HCT116 (cell line): Measurements from ENCODE around the gene CAMK2N1. TPM values are rescaled to one million over a fixed set of nuclear protein-coding genes. Genes with fewer than 3 reads are reported as not detected.

Experiments
- ATAC-seq: fragments of 200-7000 bp; cut with Tn5 transposase; 2 replicates; pipeline ENCODE4 v1.9.1; 2020; ENCODE audit warnings: mild to moderate bottlenecking, moderate library complexity
- BruUV-seq: library from RNA; stranded (reverse); fragments of 400-500 nt; replicated peaks from 2 replicates; lab custom pipeline; 2021; lab: Mats Ljungman, UMichigan
- CTCF ChIA-PET: fragments of 300-600 bp; sonication (Branson Sonifier 250); formaldehyde crosslinking; loops from one replicate; lab custom pipeline; 2021; ENCODE audit warnings: antibody characterized with exemption; lab: Charles Lee
- POLR2A ChIA-PET: fragments of 300-600, 350-600 bp; sonication (Branson Sonifier 250); formaldehyde crosslinking; loops from one replicate; lab custom pipeline; 2021; ENCODE audit warnings: antibody characterized with exemption; lab: Charles Lee
- RAD21 ChIA-PET, 2 experiments: fragments of 300-600 bp; sonication (Branson Sonifier 250); formaldehyde crosslinking; loops; one replicate each; lab custom pipeline; 2023; ENCODE audit warnings: low total read pairs in 2 of 2; ENCODE audit not compliant: uncharacterized antibody in 2 of 2, unreplicated experiment in 2 of 2, low non-redundant PET in 1 of 2; lab: Charles Lee
- DNase-seq: peaks from one replicate; pipeline ENCODE4 v3.0.0-alpha.2; 2010; ENCODE audit warnings: low read depth, low spot score
- H2AFZ ChIP-seq: fragments of 200-600 bp; shearing (Covaris generic), sonication (generic); 2 replicates; pipeline ENCODE4 v1.6.1; 2017; ENCODE audit warnings: low read depth, mixed run types, mixed read lengths, antibody characterized with exemption, low read length; ENCODE audit not compliant: poor library complexity, severe bottlenecking
- H3K27ac ChIP-seq: 2 replicates; pipeline ENCODE4 v1.5.1; 2012; ENCODE audit warnings: low read depth, low read length
- H3K27me3 ChIP-seq: fragments of 200-600 bp; sonication (generic); 2 replicates; pipeline ENCODE4 v1.6.1; 2016; ENCODE audit warnings: mixed run types, low read length, mixed read lengths; ENCODE audit not compliant: insufficient read depth
- H3K36me3 ChIP-seq, 2 experiments: fragments of 200-500 bp in 1 of 2; fragments of 200-600 bp in 1 of 2; sonication (Bioruptor generic) in 1 of 2; sonication (generic) in 1 of 2; 2 replicates each; pipeline versions ENCODE4 v1.5.1 to v1.6.1; 2014 to 2016; ENCODE audit warnings: low read length in 2 of 2, inconsistent platforms in 1 of 2, mixed read lengths in 1 of 2, mixed run types in 1 of 2; ENCODE audit not compliant: insufficient read depth in 2 of 2, control insufficient read depth in 1 of 2
- H3K4me1 ChIP-seq, 2 experiments: fragments of 200-600 bp in 1 of 2; sonication (generic) in 1 of 2; 2 replicates each; pipeline versions ENCODE4 v1.5.1 to v1.6.1; 2012 to 2017; ENCODE audit warnings: low read length in 2 of 2, inconsistent platforms in 1 of 2, mild to moderate bottlenecking in 1 of 2, mixed read lengths in 1 of 2, mixed run types in 1 of 2, moderate library complexity in 1 of 2; ENCODE audit not compliant: insufficient read depth in 2 of 2, control insufficient read depth in 1 of 2
- H3K4me2 ChIP-seq: fragments of 200-600 bp; sonication (generic); 2 replicates; pipeline ENCODE4 v1.6.1; 2017; ENCODE audit warnings: mixed run types, low read length, mixed read lengths
- H3K4me3 ChIP-seq, 2 experiments: fragments of 200-600 bp in 1 of 2; sonication (generic) in 1 of 2; replicated peaks in 1 of 2; 2 replicates each; pipeline ENCODE4 v1.5.1; 2011 to 2016; ENCODE audit warnings: low read length in 2 of 2, control low read depth in 1 of 2, low read depth in 1 of 2, mild to moderate bottlenecking in 1 of 2, mixed read lengths in 1 of 2, mixed run types in 1 of 2
- H3K79me2 ChIP-seq: fragments of 200-600 bp; sonication (generic); 2 replicates; pipeline ENCODE4 v1.6.1; 2017; ENCODE audit warnings: mild to moderate bottlenecking, mixed run types, low read length, moderate library complexity, mixed read lengths; ENCODE audit not compliant: insufficient read depth
- H3K9ac ChIP-seq: fragments of 200-600 bp; sonication (generic); 2 replicates; pipeline ENCODE4 v1.6.1; 2016; ENCODE audit warnings: low read length, mixed read lengths
- H3K9me2 ChIP-seq: fragments of 200-600 bp; sonication (generic), shearing (Covaris generic); 2 replicates; pipeline ENCODE4 v1.6.1; 2017; ENCODE audit warnings: mixed run types, mild to moderate bottlenecking, moderate library complexity; ENCODE audit not compliant: insufficient read depth
- H3K9me3 ChIP-seq, 2 experiments: fragments of 200-500 bp in 1 of 2; fragments of 200-600 bp in 1 of 2; sonication (Bioruptor generic) in 1 of 2; sonication (generic) in 1 of 2; 2 replicates each; pipeline ENCODE4 v1.6.1; 2014 to 2017; ENCODE audit warnings: low read length in 2 of 2, mixed read lengths in 2 of 2, inconsistent platforms in 1 of 2, low read depth in 1 of 2, mild to moderate bottlenecking in 1 of 2, mixed run types in 1 of 2, moderate library complexity in 1 of 2; ENCODE audit not compliant: control insufficient read depth in 1 of 2, insufficient read depth in 1 of 2
- H4K20me1 ChIP-seq: fragments of 200-600 bp; sonication (generic), shearing (Covaris generic); 2 replicates; pipeline ENCODE4 v1.6.1; 2017; ENCODE audit warnings: mixed run types, mild to moderate bottlenecking, moderate library complexity; ENCODE audit not compliant: insufficient read depth
- CEBPB ChIP-seq: IDR thresholded peaks from 2 replicates; pipeline ENCODE4 v1.6.1; 2012; ENCODE audit warnings: low read depth
- ELF1 ChIP-seq: IDR thresholded peaks from 2 replicates; pipeline ENCODE4 v1.6.1; 2012; ENCODE audit warnings: low read depth, borderline replicate concordance
- EZH2phosphoT487 ChIP-seq: fragments of 200-600 bp; IDR thresholded peaks from 2 replicates; pipeline ENCODE4 v1.6.1; 2018; ENCODE audit warnings: antibody characterized with exemption, borderline replicate concordance
- TCF7L2 ChIP-seq: IDR thresholded peaks from 2 replicates; pipeline ENCODE4 v1.7.0; 2011; ENCODE audit warnings: borderline replicate concordance, inconsistent platforms; ENCODE audit not compliant: insufficient read depth, insufficient read length; ENCODE audit errors: extremely low read depth
- ZNF274 ChIP-seq: fragments of 200-500 bp; sonication (Bioruptor generic); IDR thresholded peaks from 2 replicates; pipeline ENCODE4 v1.6.1; 2014; ENCODE audit warnings: mild to moderate bottlenecking, low read depth, low read length, inconsistent platforms
- intact Hi-C: fragments of 100-400 bp; cut with micrococcal nuclease; formaldehyde crosslinking; loops from 2 replicates; pipeline ENCODE4 v1.10.0; 2022
- total RNA-seq: library from RNA; stranded (reverse); gene quantifications from one replicate; pipeline ENCODE4 v1.2.1, GENCODE V29; 2021; ENCODE audit not compliant: unreplicated experiment
- TF ChIP-seq, protein P1 (sequence below): IDR thresholded peaks from 2 replicates; pipeline ENCODE4 v1.6.1; 2012; ENCODE audit warnings: low read depth
- TF ChIP-seq, protein P2 (sequence below): IDR thresholded peaks from 2 replicates; pipeline ENCODE4 v1.6.1; 2012

Gene CAMK2N1
- total RNA-seq, 1 experiment from 2014 or later: 20.5 TPM

DNA sequence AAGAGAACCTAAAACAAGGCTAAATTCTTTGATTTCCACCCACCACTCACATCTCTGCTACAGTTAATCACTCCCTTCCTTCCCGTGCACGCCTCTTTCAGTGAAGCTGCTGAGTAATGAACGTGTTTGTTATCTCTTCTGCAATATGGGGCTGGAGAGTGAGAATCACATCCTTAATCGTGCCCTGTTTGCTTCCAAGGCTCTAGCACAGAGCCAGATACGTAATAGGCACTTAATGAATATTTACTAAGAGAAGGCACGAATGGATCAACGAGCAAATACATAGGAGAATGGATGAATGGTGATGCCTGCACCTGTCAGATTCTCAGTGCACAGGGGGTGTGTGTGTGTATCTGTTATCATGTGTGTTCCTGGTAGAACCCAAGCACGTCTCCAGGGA is 44.3 kb upstream of the CAMK2N1 start:
- H2AFZ ChIP-seq: no peak overlapping the region
- TF ChIP-seq CEBPB (no peak), ZNF274 (no peak), ELF1 (no peak), TCF7L2 (no peak), EZH2phosphoT487 (no peak)
- TF ChIP-seq, protein P1, sequence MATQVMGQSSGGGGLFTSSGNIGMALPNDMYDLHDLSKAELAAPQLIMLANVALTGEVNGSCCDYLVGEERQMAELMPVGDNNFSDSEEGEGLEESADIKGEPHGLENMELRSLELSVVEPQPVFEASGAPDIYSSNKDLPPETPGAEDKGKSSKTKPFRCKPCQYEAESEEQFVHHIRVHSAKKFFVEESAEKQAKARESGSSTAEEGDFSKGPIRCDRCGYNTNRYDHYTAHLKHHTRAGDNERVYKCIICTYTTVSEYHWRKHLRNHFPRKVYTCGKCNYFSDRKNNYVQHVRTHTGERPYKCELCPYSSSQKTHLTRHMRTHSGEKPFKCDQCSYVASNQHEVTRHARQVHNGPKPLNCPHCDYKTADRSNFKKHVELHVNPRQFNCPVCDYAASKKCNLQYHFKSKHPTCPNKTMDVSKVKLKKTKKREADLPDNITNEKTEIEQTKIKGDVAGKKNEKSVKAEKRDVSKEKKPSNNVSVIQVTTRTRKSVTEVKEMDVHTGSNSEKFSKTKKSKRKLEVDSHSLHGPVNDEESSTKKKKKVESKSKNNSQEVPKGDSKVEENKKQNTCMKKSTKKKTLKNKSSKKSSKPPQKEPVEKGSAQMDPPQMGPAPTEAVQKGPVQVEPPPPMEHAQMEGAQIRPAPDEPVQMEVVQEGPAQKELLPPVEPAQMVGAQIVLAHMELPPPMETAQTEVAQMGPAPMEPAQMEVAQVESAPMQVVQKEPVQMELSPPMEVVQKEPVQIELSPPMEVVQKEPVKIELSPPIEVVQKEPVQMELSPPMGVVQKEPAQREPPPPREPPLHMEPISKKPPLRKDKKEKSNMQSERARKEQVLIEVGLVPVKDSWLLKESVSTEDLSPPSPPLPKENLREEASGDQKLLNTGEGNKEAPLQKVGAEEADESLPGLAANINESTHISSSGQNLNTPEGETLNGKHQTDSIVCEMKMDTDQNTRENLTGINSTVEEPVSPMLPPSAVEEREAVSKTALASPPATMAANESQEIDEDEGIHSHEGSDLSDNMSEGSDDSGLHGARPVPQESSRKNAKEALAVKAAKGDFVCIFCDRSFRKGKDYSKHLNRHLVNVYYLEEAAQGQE: no peak
- TF ChIP-seq, protein P2, sequence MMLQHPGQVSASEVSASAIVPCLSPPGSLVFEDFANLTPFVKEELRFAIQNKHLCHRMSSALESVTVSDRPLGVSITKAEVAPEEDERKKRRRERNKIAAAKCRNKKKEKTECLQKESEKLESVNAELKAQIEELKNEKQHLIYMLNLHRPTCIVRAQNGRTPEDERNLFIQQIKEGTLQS: no peak
- POLR2A ChIA-PET: no interaction called here
- ATAC-seq (no peak), DNase-seq (no peak)
- H3K79me2 ChIP-seq: no peaks in the 10 kb centered on the region
- CTCF ChIA-PET: interaction anchor here (0.6 kb wide), 1 partner anchor 841 kb away, joined by 3 read pairs; no protein-coding TSS in a partner anchor
- H3K27ac ChIP-seq: no peak overlapping the region
- H3K4me3 ChIP-seq: no peak overlapping the region
- H3K27me3 ChIP-seq: peaks cover 15% of the 10 kb centered on the region; the same call in 1 of the 2 replicates
- H3K36me3 ChIP-seq: no peaks in the 10 kb centered on the region
- no peaks in the 10 kb centered on the region for H3K9me3 ChIP-seq
- no peaks in the 10 kb centered on the region for H3K9me2 ChIP-seq
- BruUV-seq: no TSS peak
- intact Hi-C loops: no loop called here
- no peaks in the 10 kb centered on the region for H3K4me1 ChIP-seq
- H3K4me2 ChIP-seq: no peak overlapping the region
- no peaks in the 10 kb centered on the region for H4K20me1 ChIP-seq
- no peak overlapping the region for H3K9ac ChIP-seq
- RAD21 ChIA-PET: no interaction called here
